HUES6 (cell line): Measurements from ENCODE around the gene COPS6.

Experiments
- H3K27ac ChIP-seq: 2 replicates; pipeline ENCODE4 v1.7.0; 2013; ENCODE audit warnings: low read depth, mild to moderate bottlenecking, low read length, inconsistent platforms
- H3K27me3 ChIP-seq: 2 replicates; pipeline ENCODE4 v1.6.1; 2013; ENCODE audit warnings: low read length; ENCODE audit not compliant: control insufficient read depth, insufficient read depth
- H3K36me3 ChIP-seq: 2 replicates; pipeline ENCODE4 v1.6.1; 2013; ENCODE audit warnings: low read length; ENCODE audit not compliant: control insufficient read depth, insufficient read depth
- H3K4me1 ChIP-seq: 2 replicates; pipeline ENCODE4 v1.6.1; 2013; ENCODE audit warnings: low read length; ENCODE audit not compliant: control insufficient read depth, insufficient read depth
- H3K4me3 ChIP-seq: 2 replicates; pipeline ENCODE4 v1.5.1; 2013; ENCODE audit warnings: low read depth, low read length
- H3K9ac ChIP-seq: one replicate; pipeline ENCODE4 v1.6.1; 2013; ENCODE audit warnings: mild to moderate bottlenecking, low read length
- H3K9me3 ChIP-seq: 2 replicates; pipeline ENCODE4 v1.6.1; 2013; ENCODE audit warnings: low read depth, low read length; ENCODE audit not compliant: control insufficient read depth, insufficient read depth

Gene COPS6

DNA sequence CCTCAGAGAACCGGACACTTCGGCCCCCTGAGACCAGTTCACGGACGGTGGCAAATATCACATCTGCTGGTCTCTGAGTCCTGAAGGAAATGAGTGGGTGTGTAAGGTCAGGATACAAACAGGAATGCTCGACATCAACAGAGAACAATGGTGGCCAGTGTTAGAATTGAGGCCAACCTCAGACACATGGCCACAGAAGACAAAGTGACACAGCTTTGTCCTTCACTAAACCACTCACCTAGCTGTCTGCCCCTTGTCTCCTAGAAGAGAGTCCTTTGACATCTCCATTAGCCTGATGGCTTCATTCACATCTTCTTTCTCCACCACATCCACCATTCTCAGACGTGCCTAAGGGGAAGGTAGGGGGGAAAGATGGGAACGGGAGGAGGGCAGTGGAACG, 4.3 kb downstream of the COPS6 start:
- no peaks in the 10 kb centered on the region for H3K27me3 ChIP-seq
- H3K4me1 ChIP-seq: peaks cover 10% of the 10 kb centered on the region; the same call in 1 of the 2 replicates
- H3K9me3 ChIP-seq: no peaks in the 10 kb centered on the region
- H3K27ac ChIP-seq: no peak overlapping the region
- H3K36me3 ChIP-seq: peaks cover 78% of the 10 kb centered on the region
- no peak overlapping the region for H3K9ac ChIP-seq
- no peak overlapping the region for H3K4me3 ChIP-seq

DNA sequence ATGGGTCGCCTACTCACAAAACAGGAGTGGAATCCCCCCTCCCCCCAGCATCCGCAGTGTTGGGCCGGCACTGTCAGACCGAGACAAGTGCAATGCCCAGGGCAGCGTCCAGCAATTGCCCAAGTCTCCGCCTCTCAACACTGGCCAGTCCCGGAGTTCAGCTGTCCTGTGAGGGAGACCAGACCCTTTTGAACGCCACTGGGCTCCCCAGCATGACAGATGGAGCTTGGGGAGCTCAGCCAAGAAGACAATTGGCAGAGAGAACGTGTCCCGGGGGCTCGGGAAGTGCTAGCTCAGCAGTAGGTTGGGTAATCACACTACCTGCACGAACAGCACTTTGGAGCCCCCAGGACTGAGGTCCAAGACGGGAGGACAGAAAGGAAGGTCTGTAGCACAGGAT, 4.7 kb downstream of the COPS6 start:
- Histone ChIP-seq H3K4me3 (no peak overlapping the region), H3K27ac (no peak overlapping the region), H3K27me3 (no peaks in the 10 kb centered on the region), H3K9ac (no peak overlapping the region), H3K36me3 (peaks cover 82% of the 10 kb centered on the region), H3K4me1 (peaks cover 6% of the 10 kb centered on the region; the same call in 1 of the 2 replicates), H3K9me3 (no peaks in the 10 kb centered on the region)

DNA sequence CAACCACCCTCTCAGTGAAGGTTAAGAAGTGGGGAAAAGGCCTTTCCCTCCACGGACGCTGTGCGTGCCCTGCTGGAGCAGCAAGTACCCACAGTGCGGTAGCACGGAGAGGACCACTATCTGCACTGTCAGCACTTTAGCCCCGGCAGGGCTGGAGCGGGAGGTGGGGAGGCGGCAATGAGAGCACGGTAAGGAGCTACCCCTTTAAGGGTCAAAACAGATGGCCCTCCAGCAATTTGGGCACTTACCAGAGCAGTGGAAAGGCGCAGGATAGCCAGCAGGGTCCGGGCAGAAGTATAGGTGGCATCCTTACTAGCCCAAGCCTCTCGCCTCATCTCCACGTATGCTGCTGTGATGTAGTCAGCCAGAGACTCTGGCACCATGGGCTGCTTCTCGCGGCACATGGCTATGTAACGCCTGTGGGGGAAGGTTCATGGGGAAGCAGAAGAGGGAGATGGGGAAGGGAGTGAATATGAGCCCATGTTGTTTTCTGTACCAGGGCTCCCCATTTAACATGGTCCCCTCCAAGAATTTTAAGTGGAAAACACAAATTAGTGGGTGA, 5.2 kb downstream of the COPS6 start:
- Histone ChIP-seq H3K9ac (no peak overlapping the region), H3K4me3 (no peak overlapping the region), H3K27ac (no peak overlapping the region), H3K4me1 (peaks cover 5% of the 10 kb centered on the region; the same call in 1 of the 2 replicates), H3K9me3 (no peaks in the 10 kb centered on the region), H3K36me3 (peaks cover 87% of the 10 kb centered on the region), H3K27me3 (no peaks in the 10 kb centered on the region)

- Histone ChIP-seq H3K4me1 (peaks cover 3% of the 10 kb centered on the region; the same call in 1 of the 2 replicates), H3K9ac (no peak overlapping the region), H3K9me3 (no peaks in the 10 kb centered on the region), H3K27me3 (no peaks in the 10 kb centered on the region), H3K36me3 (peaks cover 99% of the 10 kb centered on the region), H3K27ac (no peak overlapping the region), H3K4me3 (no peak overlapping the region)
Measured at GRCh38 chr7:100095289-100095688, 6.5 kb downstream of the COPS6 start.

DNA sequence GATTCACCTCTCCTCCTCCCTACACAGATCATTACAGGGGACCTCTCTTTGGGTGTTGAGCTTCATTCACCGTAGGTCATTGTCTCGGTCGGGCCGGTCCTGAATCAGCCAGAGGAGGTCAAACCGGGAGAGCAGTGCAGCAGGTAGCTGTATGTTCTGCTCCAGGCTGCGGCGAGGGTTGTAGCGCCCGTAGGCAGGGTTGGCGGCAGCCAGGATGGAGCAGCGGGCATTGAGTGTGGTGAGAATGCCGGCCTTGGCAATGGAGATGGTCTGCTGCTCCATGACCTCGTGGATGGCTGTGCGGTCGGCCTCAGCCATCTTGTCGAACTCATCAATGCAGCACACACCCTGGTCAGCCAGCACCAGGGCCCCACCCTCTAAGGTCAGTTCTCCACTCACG, 6.9 kb downstream of the COPS6 start:
- Histone ChIP-seq H3K36me3 (peaks cover 95% of the 10 kb centered on the region), H3K27ac (no peak overlapping the region), H3K27me3 (no peaks in the 10 kb centered on the region)

GRCh38 chr7:100098913-100099312, 10.1 kb downstream of the COPS6 start:
- Histone ChIP-seq H3K9ac (no peak overlapping the region), H3K4me1 (peaks cover 8% of the 10 kb centered on the region; the same call in 1 of the 2 replicates), H3K27ac (no peak overlapping the region), H3K27me3 (no peaks in the 10 kb centered on the region), H3K36me3 (peaks cover 71% of the 10 kb centered on the region), H3K9me3 (no peaks in the 10 kb centered on the region), H3K4me3 (no peak overlapping the region)

More for the DNA sequence above, 6.9 kb downstream of the COPS6 start:
- Histone ChIP-seq H3K9me3 (no peaks in the 10 kb centered on the region), H3K4me3 (no peak overlapping the region), H3K4me1 (peaks cover 3% of the 10 kb centered on the region; the same call in 1 of the 2 replicates), H3K9ac (no peak overlapping the region)

DNA sequence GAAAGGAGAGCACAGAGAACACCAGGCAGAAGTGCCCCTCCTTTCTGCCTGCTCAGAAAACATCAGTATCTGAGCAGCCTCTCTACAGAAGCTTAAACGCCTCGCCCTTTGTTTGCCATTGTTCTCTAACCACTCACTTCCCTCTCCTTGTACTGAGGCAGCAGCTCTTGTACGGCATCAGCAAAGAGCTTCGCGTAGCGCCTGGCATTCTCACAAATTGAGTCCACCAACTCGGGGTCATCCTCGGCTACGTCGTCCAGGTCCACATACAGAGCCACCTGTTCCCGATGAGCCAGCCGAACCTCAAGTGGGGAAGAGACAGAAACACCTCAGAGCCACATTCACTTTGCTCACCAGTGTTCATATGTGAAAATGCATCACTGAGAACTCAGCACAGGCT, 10.7 kb downstream of the COPS6 start:
- H3K9ac ChIP-seq: peak overlapping the region; percentile 99
- no peaks in the 10 kb centered on the region for H3K27me3 ChIP-seq
- peak overlapping the region; percentile 99; the same call in 1 of the 2 replicates for H3K27ac ChIP-seq
- H3K9me3 ChIP-seq: no peaks in the 10 kb centered on the region
- H3K4me3 ChIP-seq: peak overlapping the region; percentile 84
- peaks cover 69% of the 10 kb centered on the region for H3K36me3 ChIP-seq
- H3K4me1 ChIP-seq: peaks cover 8% of the 10 kb centered on the region; the same call in 1 of the 2 replicates

- Histone ChIP-seq H3K4me3 (peak overlapping the region; percentile 84), H3K36me3 (peaks cover 68% of the 10 kb centered on the region)
Measured at GRCh38 chr7:100100420-100101015, 11.7 kb downstream of the COPS6 start.

DNA sequence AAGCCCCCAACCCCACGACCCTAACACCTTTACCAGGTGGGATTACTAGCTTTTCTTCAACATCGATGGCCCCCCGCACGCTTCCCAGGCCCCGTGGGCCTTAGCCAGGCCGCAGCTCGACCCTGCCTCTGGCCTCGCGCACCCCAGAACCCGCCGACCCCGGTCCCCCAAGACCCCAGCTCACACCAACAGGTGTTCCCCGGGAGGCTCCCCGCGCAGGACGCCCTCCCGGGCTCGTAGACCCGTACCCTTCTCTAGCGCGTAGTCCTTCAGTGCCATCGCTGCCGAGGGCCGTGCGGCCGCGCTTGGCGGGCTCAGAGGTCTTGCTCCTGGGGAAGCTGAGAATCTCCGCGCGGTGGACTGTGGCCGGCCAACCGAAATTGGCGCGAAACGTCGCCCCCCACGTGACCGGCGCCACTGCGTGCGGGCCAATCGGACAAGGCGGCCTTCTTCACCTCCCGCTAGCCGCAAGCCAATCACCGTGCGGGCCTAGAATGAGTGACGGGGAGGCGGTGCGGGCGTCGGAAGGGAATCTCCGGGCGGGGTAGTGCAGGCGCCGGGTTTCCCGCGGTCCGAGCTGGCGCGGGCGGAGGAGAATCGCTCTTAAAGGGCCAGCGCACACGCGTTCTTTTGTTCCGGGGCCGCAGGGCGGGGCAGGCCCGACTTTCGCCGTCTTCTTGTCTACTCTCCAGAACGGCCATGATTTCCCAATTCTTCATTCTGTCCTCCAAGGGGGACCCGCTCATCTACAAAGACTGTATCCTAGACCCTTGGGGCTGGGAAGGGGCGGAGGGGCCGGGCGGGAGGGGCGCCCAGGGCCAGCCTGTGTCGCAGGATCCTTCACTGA, 12.5 kb downstream of the COPS6 start, which contains the start of the genes AP4M1 and MCM7:
TSS of gene AP4M1 (plus strand) at position 628 of the 847 bp plus-strand sequence. CDS start at position 700, 72 bp downstream.
TSS of gene MCM7 (minus strand) at position 382 of the 847 bp plus-strand sequence. CDS start at position 279, 103 bp downstream.
- Histone ChIP-seq H3K27ac (peak within 1 kb of the TSS; percentile 99), H3K9ac (peak within 1 kb of the TSS; percentile 99), H3K36me3 (peaks cover 67% of the 10 kb centered on the region), H3K27me3 (no peaks in the 10 kb centered on the region), H3K4me1 (peaks cover 8% of the 10 kb centered on the region; the same call in 1 of the 2 replicates), H3K4me3 (peak within 1 kb of the TSS; percentile 84), H3K9me3 (no peaks in the 10 kb centered on the region)

More at GRCh38 chr7:100100420-100101015, 11.7 kb downstream of the COPS6 start:
- Histone ChIP-seq H3K27me3 (no peaks in the 10 kb centered on the region), H3K4me1 (peaks cover 8% of the 10 kb centered on the region; the same call in 1 of the 2 replicates), H3K9ac (peak overlapping the region; percentile 99), H3K9me3 (no peaks in the 10 kb centered on the region), H3K27ac (peak overlapping the region; percentile 99)

DNA sequence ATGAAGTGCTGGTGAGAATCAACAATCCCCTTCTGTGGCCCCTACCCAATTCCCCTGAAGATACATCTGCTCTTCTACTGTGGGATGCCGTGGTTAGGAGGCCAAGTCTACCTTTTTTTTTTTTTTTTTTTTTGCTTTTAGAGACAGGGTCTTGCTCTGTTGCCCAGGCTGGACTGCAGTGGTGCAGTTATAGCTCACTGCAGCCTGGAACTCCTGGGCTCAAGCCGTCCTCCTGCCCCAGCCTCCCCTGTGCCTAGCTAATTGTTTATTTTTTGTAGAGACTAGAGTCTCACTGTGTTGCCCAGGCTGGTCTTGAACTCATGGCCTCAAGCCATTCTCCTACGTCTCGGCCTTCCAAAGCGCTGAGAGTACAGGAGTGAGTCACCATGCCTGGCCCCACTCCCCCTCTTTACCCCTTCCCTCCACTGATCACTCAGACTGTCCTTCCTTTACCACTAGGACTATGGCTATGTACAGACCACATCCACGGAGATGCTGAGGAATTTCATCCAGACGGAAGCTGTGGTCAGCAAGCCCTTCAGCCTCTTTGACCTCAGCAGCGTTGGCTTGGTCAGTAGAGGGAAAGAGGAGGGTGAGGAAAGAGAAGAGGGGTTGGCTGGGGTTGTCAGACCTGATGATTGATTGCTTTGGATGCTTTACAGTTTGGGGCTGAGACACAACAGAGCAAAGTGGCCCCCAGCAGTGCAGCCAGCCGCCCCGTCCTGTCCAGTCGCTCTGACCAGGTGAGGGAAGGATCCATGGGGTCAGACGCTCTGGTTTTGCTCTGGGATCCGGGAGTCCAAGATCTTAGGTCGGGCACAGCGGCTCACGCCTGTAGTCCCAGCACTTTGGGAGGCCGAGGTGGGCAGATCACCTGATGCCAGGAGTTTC, 14.4 kb downstream of the COPS6 start:
- Histone ChIP-seq H3K9ac (no peak overlapping the region), H3K36me3 (peaks cover 67% of the 10 kb centered on the region), H3K27ac (no peak overlapping the region), H3K27me3 (no peaks in the 10 kb centered on the region), H3K9me3 (no peaks in the 10 kb centered on the region), H3K4me1 (peaks cover 8% of the 10 kb centered on the region; the same call in 1 of the 2 replicates), H3K4me3 (peak overlapping the region; percentile 84; the same call in 1 of the 2 replicates)
